Duodenal mucosa (tissue), 2 donors: ENCODE results near the gene PBX3.

ENCODE experiments used
- H3K27ac ChIP-seq: one replicate; pipeline ENCODE4 v1.7.0; 2013; ENCODE audit warnings: low read depth, low read length
- H3K27me3 ChIP-seq, 2 donors: one replicate each; pipeline ENCODE4 v1.7.0; 2013; ENCODE audit warnings: low read length in 2 of 2, control low read depth in 1 of 2; ENCODE audit not compliant: insufficient read depth in 2 of 2, control insufficient read depth in 1 of 2
- H3K36me3 ChIP-seq, 2 donors: one replicate each; pipeline ENCODE4 v1.7.0; 2013; ENCODE audit warnings: low read length in 2 of 2, control low read depth in 1 of 2; ENCODE audit not compliant: insufficient read depth in 2 of 2, control insufficient read depth in 1 of 2
- H3K4me1 ChIP-seq, 2 donors: one replicate each; pipeline ENCODE4 v1.7.0; 2013; ENCODE audit warnings: low read length in 2 of 2, control low read depth in 1 of 2; ENCODE audit not compliant: insufficient read depth in 2 of 2, control insufficient read depth in 1 of 2
- H3K4me3 ChIP-seq, 2 donors: one replicate each; pipeline ENCODE4 v1.7.0; 2013; ENCODE audit warnings: low read length in 2 of 2, low read depth in 1 of 2
- H3K9ac ChIP-seq, 2 donors: one replicate each; pipeline ENCODE4 v1.7.0; 2013; ENCODE audit warnings: low read length in 2 of 2, low read depth in 1 of 2
- H3K9me3 ChIP-seq, 2 donors: one replicate each; pipeline ENCODE4 v1.7.0; 2013; ENCODE audit warnings: low read length in 2 of 2, control low read depth in 1 of 2; ENCODE audit not compliant: control insufficient read depth in 1 of 2

Gene PBX3

GRCh38 chr9:125748446-125749099 is 1.4 kb downstream of the PBX3 start:
- no peaks in the 10 kb centered on the region for H3K9me3 ChIP-seq
- peak overlapping the region; percentile 82 to 86 for H3K4me3 ChIP-seq
- no peak overlapping the region for H3K27ac ChIP-seq
- no peaks in the 10 kb centered on the region for H3K27me3 ChIP-seq
- H3K9ac ChIP-seq = peak overlapping the region; percentile 65 to 70
- no peaks in the 10 kb centered on the region for H3K36me3 ChIP-seq
- peaks cover 13 to 15% of the 10 kb centered on the region in 2 donors for H3K4me1 ChIP-seq

GRCh38 chr9:125749287-125749935 is 2.2 kb downstream of the PBX3 start:
- H3K4me3 ChIP-seq = peak overlapping the region in 1 of 2 donors; percentile 86
- H3K27ac ChIP-seq = no peak overlapping the region
- H3K27me3 ChIP-seq = no peaks in the 10 kb centered on the region
- no peaks in the 10 kb centered on the region for H3K9me3 ChIP-seq
- H3K36me3 ChIP-seq = no peaks in the 10 kb centered on the region
- H3K9ac ChIP-seq = peak overlapping the region in 1 of 2 donors; percentile 4
- H3K4me1 ChIP-seq = peaks cover 13 to 15% of the 10 kb centered on the region in 2 donors

GRCh38 chr9:125749951-125750626 is 2.9 kb downstream of the PBX3 start:
- Histone ChIP-seq H3K4me3 (no peak overlapping the region), H3K9me3 (no peaks in the 10 kb centered on the region), H3K27ac (no peak overlapping the region), H3K9ac (no peak overlapping the region), H3K27me3 (no peaks in the 10 kb centered on the region), H3K36me3 (no peaks in the 10 kb centered on the region), H3K4me1 (peaks cover 13 to 15% of the 10 kb centered on the region in 2 donors)

GRCh38 chr9:125750627-125751011 is 3.4 kb downstream of the PBX3 start:
- peaks cover 10% of the 10 kb centered on the region in 2 donors for H3K4me1 ChIP-seq
- no peaks in the 10 kb centered on the region for H3K27me3 ChIP-seq
- no peak overlapping the region for H3K27ac ChIP-seq
- H3K9ac ChIP-seq = no peak overlapping the region
- H3K4me3 ChIP-seq = no peak overlapping the region
- H3K9me3 ChIP-seq = no peaks in the 10 kb centered on the region
- H3K36me3 ChIP-seq = no peaks in the 10 kb centered on the region

GRCh38 chr9:125752070-125752628 is 5.0 kb downstream of the PBX3 start:
- H3K27ac ChIP-seq = no peak overlapping the region
- peaks cover 4 to 6% of the 10 kb centered on the region in 2 donors for H3K4me1 ChIP-seq
- no peaks in the 10 kb centered on the region for H3K9me3 ChIP-seq
- H3K4me3 ChIP-seq = no peak overlapping the region
- no peaks in the 10 kb centered on the region for H3K36me3 ChIP-seq
- H3K9ac ChIP-seq = no peak overlapping the region
- no peaks in the 10 kb centered on the region for H3K27me3 ChIP-seq

- Histone ChIP-seq H3K9me3 (no peaks in the 10 kb centered on the region), H3K27ac (no peak overlapping the region), H3K4me3 (no peak overlapping the region), H3K9ac (no peak overlapping the region), H3K4me1 (peaks cover 0 to 4% of the 10 kb centered on the region in 2 donors), H3K27me3 (no peaks in the 10 kb centered on the region), H3K36me3 (no peaks in the 10 kb centered on the region)
Measured at GRCh38 chr9:125754096-125754495, 6.9 kb downstream of the PBX3 start.

GRCh38 chr9:125755340-125755739 is 8.2 kb downstream of the PBX3 start:
- H3K9me3 ChIP-seq = no peaks in the 10 kb centered on the region
- H3K4me1 ChIP-seq = peaks cover 0 to 4% of the 10 kb centered on the region in 2 donors
- H3K9ac ChIP-seq = no peak overlapping the region
- no peak overlapping the region for H3K4me3 ChIP-seq
- no peaks in the 10 kb centered on the region for H3K27me3 ChIP-seq
- no peak overlapping the region for H3K27ac ChIP-seq
- H3K36me3 ChIP-seq = no peaks in the 10 kb centered on the region

- Histone ChIP-seq H3K27me3 (no peaks in the 10 kb centered on the region), H3K4me3 (no peak overlapping the region), H3K9me3 (no peaks in the 10 kb centered on the region), H3K36me3 (no peaks in the 10 kb centered on the region), H3K4me1 (peaks cover 0 to 4% of the 10 kb centered on the region in 2 donors), H3K9ac (no peak overlapping the region), H3K27ac (no peak overlapping the region)
Measured at GRCh38 chr9:125756518-125756917, 9.3 kb downstream of the PBX3 start.

- no peak overlapping the region for H3K9ac ChIP-seq
- no peaks in the 10 kb centered on the region for H3K36me3 ChIP-seq
- H3K27me3 ChIP-seq = no peaks in the 10 kb centered on the region
- no peak overlapping the region for H3K27ac ChIP-seq
- H3K4me1 ChIP-seq = peaks cover 0 to 4% of the 10 kb centered on the region in 2 donors
- H3K4me3 ChIP-seq = no peak overlapping the region
- H3K9me3 ChIP-seq = no peaks in the 10 kb centered on the region
Measured at GRCh38 chr9:125757834-125758233, 10.7 kb downstream of the PBX3 start.
